Heart left ventricle (tissue), 13 donors: Measurements from ENCODE around the gene ZNF804A.

Source experiments
- CTCF ChIP-seq, 12 donors: fragments of 200-600 bp; sonication (generic) in 4 of 12; IDR thresholded peaks; one replicate each; pipeline versions ENCODE4 v1.5.0 to v1.8.0; 2018 to 2022; ENCODE audit warnings: antibody characterized with exemption in 12 of 12, mild to moderate bottlenecking in 5 of 12
- POLR2A ChIP-seq, 2 donors: fragments of 450-650 bp; IDR thresholded peaks; one replicate each; pipeline ENCODE4 v1.6.1; 2017; ENCODE audit warnings: antibody characterized with exemption in 2 of 2, mild to moderate bottlenecking in 2 of 2, moderate library complexity in 2 of 2
- donor health status: ischemic (EF 13 %, LVEDD 7.1; RV severe dilation, severe dysfunction).
- donor health status: DM: no; HTN: yes; CAD: no.
- donor health status: DM: no; HTN: no; CAD: no.
- donor health status: ischemic (EF 25% LVEDD 6.9; RV normal size, moderate dysfunction).
- donor health status: ischemic (EF 25% LVEDD 5.7; RV mildly dilated, moderate dysfunction).
- donor health status: ischemic (EF 35%, LVEDD 5.7; RV mildly dilated, moderate dysfunction).
- donor health status: nonischemic (EF 11% LVEDD 7.7; RV severe dilation, severe dysfunction).
- donor health status: DM: yes; HTN: yes; CAD: no.
- donor health status: PGD.
- donor health status: ischemic (EF 29% LVEDD 5.4; RV normal size, mild dysfunction).
- donor health status: nonischemic (EF 23%, LVEDD 6.1; RV moderate dilation, normal function).

- TF ChIP-seq CTCF (IDR thresholded peaks at IDR 0.05), result no peak
- no peak for TF ChIP-seq POLR2A (IDR thresholded peaks at IDR 0.05)
Observed at GRCh38 chr2:184875212-184875611, 276.9 kb downstream of the ZNF804A start.
